NCI-H446 treated with DMSO at 0.1 percent for 48 hours (cell line): ENCODE results near the gene ZBTB16.

Experiments
- DNase-seq: peaks from one replicate; lab custom pipeline; 2025; lab: John Stamatoyannopoulos, UW

Gene ZBTB16

DNA sequence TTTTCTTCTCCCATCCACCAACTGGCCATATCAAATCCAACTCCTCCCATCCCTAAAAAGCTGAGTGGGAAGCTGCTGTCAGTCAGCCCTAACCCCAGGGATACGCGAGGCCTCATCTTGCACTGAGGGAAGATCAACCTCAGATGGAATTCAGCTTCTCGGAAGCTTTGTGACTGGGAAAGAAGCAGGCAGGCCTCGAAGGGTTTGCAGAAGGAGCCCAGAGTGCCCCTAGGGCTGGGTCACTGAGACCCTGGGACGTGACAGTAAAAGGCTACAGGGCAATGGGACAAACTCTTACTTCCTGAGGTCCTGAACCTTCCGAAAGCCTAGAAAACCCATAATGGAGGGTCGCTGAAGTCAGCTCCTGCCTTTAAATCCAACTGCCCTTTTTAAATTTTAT, 202.3 kb downstream of the ZBTB16 start:
- DNase-seq, result no peak

DNA sequence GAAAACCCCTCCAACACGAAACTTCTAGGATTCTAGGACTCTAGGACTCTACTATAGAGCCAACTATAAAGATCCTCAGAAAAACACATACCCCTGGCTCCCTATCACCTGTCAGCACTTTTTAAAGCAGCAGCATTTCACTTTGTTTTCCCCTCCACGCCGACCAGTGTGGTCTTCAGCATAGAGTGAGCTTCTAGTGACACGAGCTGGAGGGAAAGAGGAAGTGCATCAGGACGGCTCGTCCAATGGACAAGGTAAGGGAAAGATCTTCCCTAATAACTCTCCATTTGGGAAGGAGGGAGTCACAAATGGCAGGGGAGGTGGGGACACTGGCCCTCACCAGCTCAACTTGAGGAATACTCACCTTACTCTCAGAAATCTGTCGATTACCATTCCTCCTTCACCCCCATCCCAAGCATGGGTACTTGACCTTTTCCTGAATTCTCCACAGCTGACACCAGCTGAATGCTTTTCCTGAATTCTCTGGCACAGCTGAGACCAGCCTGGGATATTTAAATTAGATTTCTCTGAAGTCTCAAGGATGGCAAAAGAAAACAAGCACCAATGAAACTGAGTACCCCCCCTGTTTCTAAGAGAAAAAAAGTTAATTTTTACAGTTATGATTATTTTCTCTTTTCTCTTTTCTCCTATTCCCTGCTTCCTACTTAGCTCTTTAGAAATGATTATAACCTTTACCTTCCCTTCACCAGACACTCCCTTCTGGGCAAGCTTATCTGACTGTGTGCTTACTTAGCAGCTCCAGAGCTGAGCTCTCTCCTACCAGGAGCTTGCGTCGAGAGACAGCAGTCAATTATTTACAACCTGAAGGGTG, 203.4 kb downstream of the ZBTB16 start:
- DNase-seq, result peak; percentile 32

DNA sequence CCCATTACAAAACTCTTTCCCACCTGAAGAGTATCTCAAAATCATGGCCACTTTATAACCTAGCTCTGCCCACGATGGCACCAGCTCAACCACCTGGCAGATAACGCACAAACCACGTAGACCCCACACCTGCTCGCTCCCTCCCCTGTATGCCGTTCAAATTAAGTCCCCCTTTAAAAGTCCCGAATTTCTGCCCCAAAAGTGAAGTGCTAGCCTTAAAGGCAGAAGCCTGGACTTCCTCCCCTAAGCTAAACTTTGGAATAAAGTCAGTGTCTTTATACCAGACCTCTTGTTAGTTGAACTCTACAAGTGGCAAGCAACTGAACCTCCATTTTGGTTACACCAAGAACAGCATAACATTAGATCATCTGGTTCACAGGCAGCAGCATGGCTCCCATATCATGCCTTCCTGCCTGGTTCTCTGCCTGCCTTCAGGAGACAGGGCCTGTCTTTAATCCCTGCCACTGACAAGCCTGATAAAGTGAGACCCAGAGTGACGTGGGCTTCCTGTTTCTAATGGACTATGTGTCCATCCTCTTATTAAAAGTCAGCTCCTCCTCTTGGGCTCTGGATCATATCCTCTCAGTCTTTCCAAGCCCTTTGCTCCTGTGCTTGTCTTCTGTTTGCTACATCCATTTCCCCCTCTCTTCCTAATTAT, 204.1 kb downstream of the ZBTB16 start:
- no peak for DNase-seq

DNA sequence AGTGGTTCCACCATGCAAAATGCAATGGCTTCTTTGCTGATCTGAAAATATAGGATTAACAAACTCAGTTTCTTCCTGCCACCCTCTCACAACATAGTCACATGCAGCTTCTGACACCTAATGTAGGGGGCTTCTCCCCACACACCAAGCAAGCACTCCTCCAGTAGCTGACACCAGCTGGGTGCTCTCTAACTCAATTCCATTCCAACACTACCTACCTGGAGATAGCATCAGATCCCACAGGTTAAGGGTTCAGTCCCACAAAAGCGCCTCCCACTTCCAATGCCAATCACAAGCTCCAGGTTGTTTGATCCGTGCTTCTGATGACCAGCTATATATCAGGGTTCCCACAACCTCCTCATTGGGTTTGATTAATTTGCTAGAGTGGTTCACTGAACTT, 204.9 kb downstream of the ZBTB16 start:
- no peak for DNase-seq

DNA sequence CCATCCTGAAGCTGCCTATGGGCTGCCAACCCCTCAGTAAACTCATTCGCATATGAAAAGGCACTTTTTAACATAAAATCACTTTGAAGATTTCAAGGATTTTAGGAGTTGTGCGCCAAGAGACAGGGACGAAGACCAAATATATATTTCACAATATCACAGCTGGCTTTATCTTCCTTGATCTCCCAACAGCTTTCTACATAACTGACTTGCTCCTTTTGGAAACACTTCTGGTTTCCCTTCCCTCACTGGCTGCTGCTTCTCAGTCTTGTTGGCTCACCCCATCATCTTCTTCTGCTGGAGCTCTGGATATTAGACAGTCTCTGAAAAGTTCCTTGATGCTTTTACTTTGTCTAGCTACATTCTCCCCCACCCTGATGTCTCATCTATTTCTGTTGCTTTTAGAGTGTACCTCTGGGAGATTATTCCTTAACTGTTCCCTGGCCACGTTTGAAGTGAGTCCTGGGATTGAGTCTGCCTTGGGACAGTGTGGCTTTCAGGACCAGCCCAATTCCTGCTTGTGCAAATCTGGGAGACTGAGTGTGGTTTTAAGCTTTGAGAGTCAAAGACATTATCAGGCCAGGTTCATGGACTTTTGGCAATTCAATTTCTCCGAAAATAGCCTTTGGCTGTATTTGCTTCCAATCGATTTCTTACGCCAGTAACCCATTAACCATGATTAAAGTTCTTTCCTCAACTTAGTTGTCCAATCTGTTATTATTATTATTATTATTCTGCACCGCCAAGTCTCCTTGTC, 205.8 kb downstream of the ZBTB16 start:
- DNase-seq, result no peak

DNA sequence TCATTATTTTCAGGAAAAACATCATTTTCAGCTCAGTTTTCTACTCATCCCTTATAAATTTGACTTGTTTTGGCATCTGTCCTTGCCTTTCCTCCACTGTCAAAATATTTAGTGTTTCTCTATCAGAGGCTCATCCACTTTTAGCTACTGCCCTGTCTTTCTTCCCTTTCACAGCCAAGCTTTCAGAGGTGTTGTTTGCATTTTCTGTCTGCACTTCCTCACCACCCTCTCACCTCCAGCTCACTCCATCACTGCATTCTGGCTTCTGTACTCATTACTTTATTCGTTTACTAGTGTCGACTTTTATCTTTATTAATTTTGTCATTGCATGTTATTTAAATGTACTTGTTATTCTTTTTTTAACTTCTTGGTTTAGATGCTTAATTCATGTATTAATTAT, 210.0 kb downstream of the ZBTB16 start:
- no peak for DNase-seq

DNA sequence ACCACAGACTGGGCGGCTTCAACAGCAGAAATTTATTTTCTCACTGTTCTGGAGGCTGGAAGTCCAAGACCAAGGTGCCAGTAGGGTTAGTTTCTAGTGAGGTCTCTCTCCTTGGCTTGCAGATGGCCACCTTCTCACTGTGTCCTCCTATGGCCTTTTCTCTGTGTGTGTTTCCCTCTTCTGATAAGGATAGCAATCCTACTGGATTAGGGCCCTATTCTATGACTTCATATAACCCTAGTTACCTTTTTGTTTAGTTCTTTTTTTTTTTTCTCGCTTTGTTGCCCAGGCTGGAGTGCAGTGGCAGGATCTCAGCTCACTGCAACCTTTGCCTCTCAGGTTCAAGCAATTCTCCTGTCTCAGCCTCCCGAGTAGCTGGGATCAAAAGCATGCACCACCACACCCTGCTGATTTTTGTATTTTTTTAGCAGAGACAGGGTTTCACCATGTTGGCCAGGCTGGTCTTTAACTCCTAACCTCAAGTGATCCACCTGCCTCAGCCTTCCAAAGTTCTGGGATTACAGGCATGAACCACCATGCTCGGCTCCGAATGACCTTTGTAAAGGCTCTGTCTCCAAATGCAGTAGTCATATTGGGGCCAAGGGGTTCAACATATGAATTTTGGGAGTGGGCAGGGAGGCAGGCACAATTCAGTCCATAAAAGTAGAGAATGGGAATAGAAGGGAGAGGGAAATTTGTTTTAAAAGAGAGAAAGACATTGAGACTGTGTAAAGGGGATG, 211.2 kb downstream of the ZBTB16 start:
- DNase-seq, result no peak

DNA sequence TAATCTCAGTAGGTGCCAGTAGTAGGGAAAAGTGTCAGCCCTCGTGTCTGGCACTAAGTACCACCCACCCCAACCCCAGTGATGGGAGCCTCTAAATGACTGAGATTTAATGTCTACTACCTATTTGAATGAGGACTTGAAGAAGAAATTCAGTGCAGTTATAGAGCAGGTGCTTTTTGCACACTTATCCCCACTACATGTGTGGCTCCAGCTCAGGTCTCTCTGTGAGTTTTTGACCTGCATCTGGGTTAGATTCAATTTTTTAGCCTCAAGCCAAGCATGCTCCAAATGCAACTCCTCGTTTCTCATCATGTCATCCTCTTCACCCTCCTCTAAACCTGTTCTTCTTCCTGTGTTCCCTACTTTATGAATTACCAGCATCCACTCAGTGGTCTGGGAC, 211.8 kb downstream of the ZBTB16 start:
- no peak for DNase-seq

DNA sequence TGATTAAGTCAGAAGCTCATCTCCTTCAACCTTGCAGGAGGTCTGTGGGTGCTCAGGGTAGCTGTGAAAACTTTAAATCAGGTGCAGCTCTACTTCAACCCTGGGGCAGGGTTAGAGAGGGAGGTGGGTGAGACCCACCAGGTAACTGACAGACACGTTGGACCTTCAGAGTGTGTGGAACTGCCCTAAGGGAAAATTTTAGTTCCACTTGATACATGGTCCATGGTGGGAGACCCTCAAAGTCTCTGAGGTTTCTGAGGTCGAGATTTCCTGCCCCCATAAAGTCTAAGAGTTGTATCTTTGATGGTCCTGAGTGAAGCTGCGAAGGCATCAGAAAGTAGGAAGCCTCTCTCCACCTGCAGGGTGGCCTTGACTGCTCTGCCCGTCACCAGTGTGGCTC, 212.8 kb downstream of the ZBTB16 start:
- DNase-seq, result no peak

DNA sequence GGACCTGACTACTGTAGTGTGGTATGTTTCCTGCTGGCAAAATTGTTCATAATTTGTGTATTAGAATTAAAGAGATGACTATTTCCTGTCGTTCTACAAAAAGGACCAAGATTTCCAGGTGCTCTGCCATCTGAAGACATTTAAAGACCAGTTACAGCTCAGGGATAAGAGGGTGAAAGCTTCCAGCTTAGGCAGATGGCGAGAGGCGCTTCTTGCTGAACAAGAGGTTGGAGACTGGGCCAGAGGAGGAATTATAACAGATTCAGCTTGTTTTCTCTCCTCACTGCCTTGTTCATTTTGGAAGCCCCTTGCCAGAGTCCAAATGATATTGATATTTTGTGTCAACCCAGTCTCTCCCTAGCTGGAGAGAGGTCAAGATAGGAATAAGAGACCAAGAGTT, 213.6 kb downstream of the ZBTB16 start:
- no peak for DNase-seq

DNA sequence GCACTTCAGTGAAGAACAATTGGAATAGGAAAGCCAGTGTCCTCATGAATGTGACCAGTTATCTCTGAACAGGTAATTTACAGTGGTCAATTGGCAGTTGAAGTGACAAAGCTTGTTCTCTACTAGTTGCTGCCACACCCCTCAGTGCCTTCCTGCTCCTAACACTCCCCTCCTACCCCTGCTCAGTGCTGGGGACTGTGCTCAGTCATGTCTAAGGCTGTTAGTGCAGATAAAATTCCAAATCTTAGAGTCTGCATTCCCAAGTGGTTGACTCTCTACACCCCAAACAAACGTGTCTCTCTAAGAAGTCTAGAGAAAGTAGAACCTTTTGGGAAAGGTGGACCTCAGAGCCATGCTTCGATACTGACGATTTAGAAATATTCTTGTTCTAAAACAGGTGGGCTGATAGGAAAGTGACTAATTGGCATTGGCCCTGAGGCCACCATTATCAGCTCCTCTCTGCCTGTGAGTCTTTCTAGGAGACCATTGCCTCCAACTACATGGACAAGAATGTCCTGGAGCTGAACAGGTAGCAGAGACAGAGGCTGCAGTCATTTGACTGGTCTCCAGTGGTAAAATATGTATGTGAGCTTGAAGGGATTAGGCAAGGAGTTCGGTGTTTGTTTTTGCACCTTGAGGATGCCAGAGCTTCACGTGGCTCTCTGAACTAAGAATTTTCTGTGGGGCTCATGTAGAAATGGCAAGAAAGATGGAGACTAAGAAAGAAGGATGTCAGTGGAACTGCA, 214.6 kb downstream of the ZBTB16 start:
- no peak for DNase-seq

DNA sequence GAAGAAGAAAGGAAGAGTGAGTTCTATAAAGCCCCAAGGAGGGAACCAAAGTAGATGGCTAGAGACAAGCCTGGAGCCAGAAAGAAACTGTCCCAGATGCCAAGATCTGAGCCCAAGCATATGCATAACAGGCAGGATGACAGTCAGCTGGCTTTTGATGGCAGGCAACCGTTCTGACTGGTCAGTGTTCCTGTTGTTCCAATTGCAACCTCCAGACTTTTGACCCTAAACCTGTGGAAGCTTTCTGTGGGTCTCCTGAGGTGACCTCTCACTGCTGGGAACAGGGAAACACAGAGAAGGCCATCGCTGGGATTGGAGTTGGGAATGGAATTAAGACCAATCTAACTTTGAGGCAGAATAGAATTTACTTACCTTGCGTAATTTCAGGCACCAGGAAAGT, 215.1 kb downstream of the ZBTB16 start:
- no peak for DNase-seq

DNA sequence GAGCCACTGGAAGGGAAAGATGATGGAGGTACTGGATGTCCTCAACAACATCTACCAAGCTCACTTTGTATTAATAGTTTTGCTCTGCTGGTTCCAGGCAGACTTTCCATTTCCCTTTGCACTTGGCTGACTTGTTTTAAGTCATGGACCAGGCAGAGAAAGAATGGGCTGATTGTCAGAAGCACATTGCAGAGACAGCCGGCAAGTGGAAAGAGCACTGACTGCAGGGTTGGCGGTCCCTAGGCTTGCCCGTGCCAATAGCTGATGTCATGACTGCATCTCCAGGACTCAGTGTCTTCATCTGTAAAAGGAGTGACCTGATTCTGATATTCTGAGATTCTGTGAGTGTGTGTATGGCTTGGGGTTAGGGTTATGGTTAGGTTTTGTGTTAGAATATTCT, 215.8 kb downstream of the ZBTB16 start:
- DNase-seq, result no peak

DNA sequence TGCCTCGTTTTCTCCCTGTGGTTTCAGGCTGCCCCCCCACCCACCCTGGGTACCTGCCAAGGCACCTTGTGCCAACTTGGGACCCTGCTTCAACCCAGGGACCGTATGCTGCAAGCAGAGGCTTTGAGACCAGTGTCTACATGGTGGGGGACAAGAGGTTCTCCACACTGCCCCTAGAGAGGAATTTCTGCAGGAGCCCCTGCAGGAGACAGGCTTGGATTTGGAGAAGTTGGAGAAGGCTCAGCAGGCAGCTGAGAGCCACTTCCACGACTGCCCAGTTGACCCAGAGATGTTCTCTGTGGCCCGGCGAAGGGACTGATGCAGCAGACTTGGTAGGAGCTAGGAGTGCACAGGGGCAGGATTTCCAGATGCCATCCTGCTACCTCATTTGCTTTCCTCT, 216.6 kb downstream of the ZBTB16 start:
- no peak for DNase-seq

DNA sequence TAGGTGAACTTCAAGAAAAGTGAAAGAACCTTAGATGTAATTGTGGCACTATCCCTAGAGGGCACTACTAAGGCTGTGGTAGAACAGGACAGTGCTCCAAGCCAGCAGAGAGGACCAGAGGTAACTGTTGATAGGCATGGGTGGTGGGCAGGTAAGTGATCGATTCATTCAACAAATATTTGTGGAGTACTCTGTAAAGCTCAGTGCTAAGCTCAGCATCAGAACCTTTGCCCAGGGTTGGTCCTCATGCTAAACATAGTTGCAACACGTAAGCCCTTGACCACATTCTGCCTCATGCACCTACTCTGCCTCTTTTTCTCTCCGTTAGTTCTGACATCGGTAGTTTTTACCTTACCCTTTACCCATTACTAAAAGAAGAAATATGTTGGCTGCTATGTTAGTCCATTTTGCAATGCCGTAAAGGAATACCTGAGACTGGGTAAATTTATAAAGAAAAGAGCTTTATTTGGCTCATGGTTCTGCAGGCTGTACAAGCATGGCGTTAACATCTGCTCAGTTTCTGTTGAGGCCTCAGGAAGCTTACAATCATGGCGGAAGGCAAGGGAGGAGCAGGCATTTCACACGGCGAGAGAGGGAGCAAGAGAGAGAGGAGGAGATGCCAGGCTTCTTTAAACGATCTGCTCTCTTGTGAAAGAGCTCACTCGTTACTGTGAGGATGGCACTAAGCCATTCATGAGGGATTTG, 218.3 kb downstream of the ZBTB16 start:
- DNase-seq, result no peak

DNA sequence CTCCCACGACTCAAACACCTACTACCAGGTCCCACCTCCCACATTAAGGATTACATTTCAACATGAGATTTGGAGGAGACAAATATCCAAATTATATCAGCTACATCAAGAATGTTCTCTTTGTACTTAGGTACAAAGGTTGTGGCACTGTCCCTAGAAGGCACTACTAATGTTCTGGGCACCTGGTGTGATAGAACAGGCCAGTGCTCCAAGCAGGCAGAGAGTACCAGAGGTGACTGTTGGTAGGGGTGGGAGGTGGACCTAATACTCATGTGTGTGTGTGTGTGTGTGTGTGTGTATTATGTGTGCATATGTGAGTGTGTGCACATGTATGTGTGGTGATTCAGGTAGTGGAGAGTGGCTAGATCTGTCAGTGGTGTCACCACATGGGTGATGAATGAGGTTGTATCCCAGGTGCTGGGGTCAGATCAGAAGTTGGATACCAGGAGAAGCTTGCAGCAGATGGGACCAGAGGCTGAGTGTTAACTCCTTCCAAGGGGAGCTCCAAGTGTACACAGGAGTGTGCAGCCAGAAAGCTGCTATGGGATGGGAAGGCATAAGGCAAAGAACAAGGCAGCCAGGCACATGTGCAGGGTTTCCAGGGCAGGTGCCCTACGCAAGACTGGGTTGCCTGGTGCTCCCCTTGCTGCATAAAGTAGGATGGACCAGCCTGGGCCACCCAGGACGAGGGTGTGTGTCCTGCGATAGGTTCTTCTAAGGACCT, 219.0 kb downstream of the ZBTB16 start:
- DNase-seq, result no peak

DNA sequence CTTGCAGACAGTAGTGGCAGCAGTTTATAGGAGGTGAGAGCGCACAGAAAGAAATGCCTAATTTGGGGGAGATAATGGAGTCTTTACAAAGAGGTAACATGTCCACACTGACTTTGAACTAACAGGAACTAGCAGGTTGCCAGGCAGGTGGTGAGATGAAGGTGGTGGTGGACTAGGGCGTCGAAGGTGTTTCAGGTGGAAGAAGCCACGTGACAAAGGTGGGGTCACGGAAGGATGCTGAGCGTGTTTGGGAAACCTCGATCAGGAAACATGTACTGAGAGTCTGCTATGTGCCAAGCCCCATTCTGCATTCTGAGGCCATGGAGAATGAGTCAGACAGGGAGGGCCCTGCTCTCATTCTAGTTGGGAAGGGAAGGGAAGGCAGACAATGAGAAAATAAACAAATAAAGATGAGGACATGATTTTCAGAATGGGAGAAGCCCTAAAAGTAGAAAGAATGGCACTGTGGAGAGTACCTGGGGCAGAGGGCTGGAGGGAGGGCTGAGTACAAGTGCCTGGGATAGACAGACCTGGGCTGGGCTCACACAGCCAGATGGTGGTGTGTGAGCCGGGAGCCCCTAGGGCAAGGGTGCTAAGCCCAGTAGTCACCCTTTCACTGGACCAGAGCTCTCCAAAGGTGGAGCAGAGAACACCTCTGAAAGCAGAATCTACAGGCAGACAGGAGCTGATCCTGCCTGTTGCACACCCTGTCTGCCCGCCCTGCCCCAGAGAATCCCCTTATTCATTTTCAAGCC, 220.5 kb downstream of the ZBTB16 start:
- DNase-seq, result no peak

DNA sequence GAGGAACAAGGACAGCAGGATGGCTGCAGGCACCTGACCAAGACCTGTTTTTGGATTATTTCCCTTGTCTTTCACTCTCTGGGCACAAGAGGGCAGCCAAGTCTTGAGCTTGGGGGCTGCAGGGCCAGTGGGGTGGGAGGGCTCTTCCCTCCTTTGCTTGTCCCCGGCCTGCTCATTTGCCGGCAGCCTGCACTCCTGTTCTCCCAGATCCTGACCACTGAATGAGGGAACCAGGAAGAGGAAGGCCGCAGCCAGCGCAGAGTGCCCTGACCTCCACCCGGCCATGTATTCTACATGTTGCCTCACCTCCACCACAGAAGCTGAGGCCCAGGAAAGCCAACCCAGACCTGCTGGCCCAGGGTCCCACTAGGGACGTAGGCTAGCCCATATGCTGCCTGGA, 221.2 kb downstream of the ZBTB16 start:
- peak; percentile 26 for DNase-seq

DNA sequence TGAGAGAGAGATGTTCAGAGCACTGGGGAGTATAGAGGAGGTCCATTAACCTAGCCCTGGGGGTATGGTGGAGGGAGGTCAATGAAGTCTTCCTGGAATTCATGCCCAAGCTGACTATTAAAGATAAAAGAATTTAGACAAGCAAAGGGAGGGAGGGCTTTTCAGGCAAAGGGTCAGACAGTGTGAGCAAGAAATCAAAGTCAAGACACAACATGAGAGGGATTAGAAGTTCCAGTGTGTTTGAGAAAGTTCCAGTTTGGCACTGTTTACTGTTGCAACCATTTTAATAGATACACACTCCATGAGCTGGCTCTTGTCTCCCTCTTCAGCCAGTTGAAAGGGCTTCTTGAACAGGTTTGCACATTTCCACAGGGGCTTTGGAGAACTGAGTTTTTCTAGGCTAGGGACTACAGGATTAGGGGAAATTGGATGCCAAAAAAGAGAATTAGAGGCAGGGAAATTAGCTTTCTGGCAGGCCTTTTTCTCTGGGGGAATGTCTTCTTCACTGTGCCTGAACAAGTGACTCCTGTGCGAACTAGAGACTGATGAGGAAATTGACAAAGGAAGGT, 222.0 kb downstream of the ZBTB16 start:
- no peak for DNase-seq
